HG03378 (cell line): Measurements from ENCODE around the gene ZNF335.
A peak's percentile ranks its signal among the peaks of the same experiment; 100 is the strongest.

Experiments
- ATAC-seq: cut with Tn5 transposase; IDR thresholded peaks from one replicate; pipeline ENCODE4 v1.9.1; 2021; ENCODE audit warnings: mild to moderate bottlenecking, moderate library complexity; ENCODE audit not compliant: unreplicated experiment

Gene ZNF335

GRCh38 chr20:45971675-45972499 is at the start of gene ZNF335:
Gene ZNF335, minus strand, starts transcription at chr20:45972203. Its CDS starts 793 bp downstream, at chr20:45971410.
- ATAC-seq = peak; percentile 57

GRCh38 chr20:46020555-46020954 is 48.6 kb upstream of the ZNF335 start:
- no peak for ATAC-seq

GRCh38 chr20:46018611-46019010 is 46.6 kb upstream of the ZNF335 start:
- no peak for ATAC-seq

- no peak for ATAC-seq
These were observed 46.1 kb upstream of the ZNF335 start for GRCh38 chr20:46018112-46018511.

GRCh38 chr20:46017272-46017671 is 45.3 kb upstream of the ZNF335 start:
- no peak for ATAC-seq

GRCh38 chr20:46014517-46015396 is 42.8 kb upstream of the ZNF335 start:
- ATAC-seq = no peak

GRCh38 chr20:46013829-46014516 is 42.0 kb upstream of the ZNF335 start:
- no peak for ATAC-seq

GRCh38 chr20:46013322-46013828 is 41.4 kb upstream of the ZNF335 start:
- no peak for ATAC-seq

- ATAC-seq = no peak
These were observed 40.9 kb upstream of the ZNF335 start for GRCh38 chr20:46012921-46013320.

- ATAC-seq = no peak
These were observed 39.9 kb upstream of the ZNF335 start for GRCh38 chr20:46011631-46012482.

GRCh38 chr20:46010491-46011391 is 38.7 kb upstream of the ZNF335 start:
- ATAC-seq = no peak

- no peak for ATAC-seq
These were observed 37.8 kb upstream of the ZNF335 start for GRCh38 chr20:46009816-46010215.

- no peak for ATAC-seq
These were observed 35.7 kb upstream of the ZNF335 start for GRCh38 chr20:46007671-46008070.

- no peak for ATAC-seq
These were observed 35.0 kb upstream of the ZNF335 start for GRCh38 chr20:46006964-46007363.

GRCh38 chr20:46006022-46006705 is 34.2 kb upstream of the ZNF335 start:
- ATAC-seq = no peak

- ATAC-seq = no peak
These were observed 33.0 kb upstream of the ZNF335 start for GRCh38 chr20:46004889-46005473.

- no peak for ATAC-seq
These were observed 32.2 kb upstream of the ZNF335 start for GRCh38 chr20:46004187-46004586.

- no peak for ATAC-seq
These were observed 30.0 kb upstream of the ZNF335 start for GRCh38 chr20:46002008-46002407.
